ENCODE results near the gene LYPD3. TPM values are rescaled to one million over a fixed set of nuclear protein-coding genes. Genes with fewer than 3 reads are reported as not detected.

LYPD3 gene
- total RNA-seq, 1 donor, result 0.43 TPM

DNA sequence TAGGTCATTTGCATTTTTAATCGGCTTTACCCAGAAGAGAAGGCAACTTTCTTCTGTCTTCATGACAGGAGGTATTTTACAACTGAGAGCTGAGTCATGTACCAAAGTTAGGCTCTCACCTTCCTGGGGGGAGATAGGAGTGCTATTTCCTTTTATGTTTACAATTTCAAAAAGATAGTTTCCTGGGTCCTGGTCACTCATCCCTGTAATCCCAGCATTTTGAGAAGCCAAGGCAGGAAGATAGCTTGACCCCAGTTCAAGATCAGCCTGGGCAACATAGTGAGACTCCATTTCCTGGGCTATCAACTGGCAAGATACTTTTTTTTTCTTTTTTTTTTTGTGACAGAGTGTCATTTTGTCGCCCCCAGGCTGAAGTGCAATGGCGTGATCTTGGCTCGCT lies 7.6 kb downstream of the LYPD3 start:
- TF ChIP-seq, protein P1, sequence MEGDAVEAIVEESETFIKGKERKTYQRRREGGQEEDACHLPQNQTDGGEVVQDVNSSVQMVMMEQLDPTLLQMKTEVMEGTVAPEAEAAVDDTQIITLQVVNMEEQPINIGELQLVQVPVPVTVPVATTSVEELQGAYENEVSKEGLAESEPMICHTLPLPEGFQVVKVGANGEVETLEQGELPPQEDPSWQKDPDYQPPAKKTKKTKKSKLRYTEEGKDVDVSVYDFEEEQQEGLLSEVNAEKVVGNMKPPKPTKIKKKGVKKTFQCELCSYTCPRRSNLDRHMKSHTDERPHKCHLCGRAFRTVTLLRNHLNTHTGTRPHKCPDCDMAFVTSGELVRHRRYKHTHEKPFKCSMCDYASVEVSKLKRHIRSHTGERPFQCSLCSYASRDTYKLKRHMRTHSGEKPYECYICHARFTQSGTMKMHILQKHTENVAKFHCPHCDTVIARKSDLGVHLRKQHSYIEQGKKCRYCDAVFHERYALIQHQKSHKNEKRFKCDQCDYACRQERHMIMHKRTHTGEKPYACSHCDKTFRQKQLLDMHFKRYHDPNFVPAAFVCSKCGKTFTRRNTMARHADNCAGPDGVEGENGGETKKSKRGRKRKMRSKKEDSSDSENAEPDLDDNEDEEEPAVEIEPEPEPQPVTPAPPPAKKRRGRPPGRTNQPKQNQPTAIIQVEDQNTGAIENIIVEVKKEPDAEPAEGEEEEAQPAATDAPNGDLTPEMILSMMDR (IDR thresholded peaks at IDR 0.05; ENCODE audit: insufficient read depth, low read depth, low read length), result no peak
- DNase-seq (ENCODE audit: low read depth), result no peak
- no peak overlapping the region for H3K4me3 ChIP-seq (ENCODE audit: low read depth, low read length)

DNA sequence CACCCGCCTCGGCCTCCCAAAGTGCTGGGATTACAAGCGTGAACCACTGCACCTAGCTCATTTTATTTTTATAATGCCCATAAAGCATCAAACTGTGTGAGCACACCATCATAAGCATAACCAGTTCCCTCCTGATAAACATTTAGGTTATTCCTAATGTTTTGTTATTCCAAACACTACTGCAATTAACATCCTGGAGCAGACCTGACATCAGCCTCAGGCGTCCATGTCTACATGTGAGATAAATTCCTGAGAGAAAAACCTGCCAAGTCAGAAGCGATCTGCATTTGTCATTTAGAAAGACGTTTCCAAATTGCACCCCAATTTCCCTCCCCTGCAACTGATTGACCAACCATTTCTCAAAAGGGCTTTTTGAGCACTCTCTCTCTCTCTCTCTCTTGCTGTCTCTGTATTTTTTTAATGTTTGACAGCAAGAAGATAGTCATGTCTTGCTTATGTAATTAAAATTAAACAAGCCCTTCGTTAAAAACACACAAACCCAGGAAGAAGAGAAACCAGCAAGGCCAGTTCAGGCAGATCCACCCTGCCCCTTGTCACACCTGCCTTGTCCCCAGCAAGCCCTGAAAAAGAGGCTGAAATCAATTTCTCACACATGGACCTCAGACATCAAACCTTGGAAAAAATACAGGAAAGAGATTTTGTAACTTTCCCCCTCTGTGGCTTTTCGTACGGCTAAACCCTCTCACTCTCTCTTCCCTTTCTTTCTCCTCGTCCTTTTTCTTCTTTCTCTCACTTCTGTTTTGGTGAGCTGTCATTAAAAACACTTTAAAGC lies 9.9 kb downstream of the LYPD3 start:
- DNase-seq (ENCODE audit: low read depth), result no peak
- TF ChIP-seq, protein P1 (IDR thresholded peaks at IDR 0.05; ENCODE audit: insufficient read depth, low read depth, low read length), result no peak
- H3K4me3 ChIP-seq (ENCODE audit: low read depth, low read length), result no peak overlapping the region

DNA sequence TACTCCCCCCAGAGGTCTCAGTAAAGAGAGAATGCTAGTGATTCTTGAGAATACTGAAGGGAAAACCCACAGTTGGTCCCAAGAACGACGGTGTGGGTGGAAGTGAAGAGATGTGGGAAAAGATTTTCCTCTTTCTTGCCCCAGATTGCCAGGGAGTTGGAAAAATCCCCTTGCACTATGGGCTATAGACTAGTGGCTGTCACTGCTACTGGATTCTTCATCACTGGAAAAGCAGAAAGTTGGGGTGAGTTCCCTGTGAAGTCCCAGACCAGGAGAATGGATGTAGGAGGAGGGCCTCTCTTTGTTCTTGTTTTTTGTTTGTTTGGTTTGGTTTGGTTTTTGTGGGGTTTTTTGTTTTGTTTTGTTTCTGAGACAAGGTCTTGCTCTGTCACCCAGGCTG lies 11.4 kb downstream of the LYPD3 start:
- TF ChIP-seq, protein P1 (IDR thresholded peaks at IDR 0.05; ENCODE audit: insufficient read depth, low read depth, low read length), result no peak

DNA sequence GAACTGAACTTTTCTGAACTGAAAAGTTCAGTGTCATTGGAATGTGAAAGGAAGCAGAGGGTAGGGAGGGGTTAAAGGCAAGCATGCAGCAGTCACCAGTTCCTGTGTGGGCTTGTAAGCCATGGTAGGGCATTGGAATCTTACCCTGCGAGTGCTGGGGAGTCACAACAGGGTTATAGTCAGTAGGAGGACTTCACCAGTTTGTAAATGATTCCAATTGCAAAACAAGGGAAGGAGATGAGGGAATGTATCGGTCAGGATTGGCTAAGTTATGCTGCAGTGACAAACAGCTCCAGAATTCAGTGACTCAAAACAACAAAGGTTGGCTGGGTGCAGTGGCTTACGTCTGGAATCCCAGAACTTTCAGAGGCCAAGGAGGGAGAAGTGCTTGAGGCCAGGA lies 12.8 kb downstream of the LYPD3 start:
- TF ChIP-seq, protein P1 (IDR thresholded peaks at IDR 0.05; ENCODE audit: insufficient read depth, low read depth, low read length), result no peak
- no peak overlapping the region for H3K4me3 ChIP-seq (ENCODE audit: low read depth, low read length)
- no peak for DNase-seq (ENCODE audit: low read depth)

More for the DNA sequence above, 11.4 kb downstream of the LYPD3 start:
- H3K4me3 ChIP-seq (ENCODE audit: low read depth, low read length), result no peak overlapping the region
- no peak for DNase-seq (ENCODE audit: low read depth)

DNA sequence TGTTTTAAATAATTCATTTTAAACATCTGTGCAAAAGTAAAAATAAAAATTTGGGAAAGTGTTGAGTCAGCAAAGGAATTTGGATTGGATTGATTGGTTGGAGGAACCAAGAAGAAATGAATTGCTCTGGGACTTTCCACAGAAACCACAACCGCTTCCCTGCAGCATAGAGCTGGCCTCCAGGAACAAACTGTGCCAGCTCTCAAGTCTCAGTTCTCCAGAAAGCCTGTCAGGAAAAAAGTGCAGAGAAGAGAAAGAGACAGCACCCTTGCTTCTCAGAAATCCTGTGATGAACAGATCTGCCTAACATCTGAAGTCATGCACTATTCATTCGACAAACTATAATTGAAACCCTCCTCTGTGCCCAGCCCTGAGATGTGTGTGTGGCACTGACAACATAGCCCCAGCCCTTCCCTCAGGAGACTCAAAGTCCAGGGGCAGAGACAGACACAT lies 14.8 kb downstream of the LYPD3 start:
- H3K4me3 ChIP-seq (ENCODE audit: low read depth, low read length), result no peak overlapping the region
- DNase-seq (ENCODE audit: low read depth), result no peak
- TF ChIP-seq, protein P1 (IDR thresholded peaks at IDR 0.05; ENCODE audit: insufficient read depth, low read depth, low read length), result no peak

DNA sequence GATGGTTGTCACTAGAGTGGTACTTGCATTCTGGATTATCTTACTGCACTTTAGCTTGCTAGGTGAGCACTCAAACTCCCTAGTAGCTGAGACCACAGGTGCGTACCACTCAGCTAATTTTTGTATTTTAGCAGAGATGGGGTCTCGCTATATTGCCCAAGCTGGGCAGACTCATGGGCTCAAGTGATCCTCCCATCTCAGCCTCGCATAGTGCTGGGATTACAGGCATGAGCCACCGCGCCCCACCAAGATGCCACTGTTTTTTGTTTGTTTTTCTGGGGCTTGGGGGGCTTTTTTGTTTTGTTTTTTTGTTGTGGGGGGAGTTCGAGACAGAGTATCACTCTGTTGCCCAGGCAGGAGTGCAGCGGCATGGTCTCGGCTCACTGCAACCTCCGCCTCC lies 17.8 kb downstream of the LYPD3 start:
- no peak overlapping the region for H3K4me3 ChIP-seq (ENCODE audit: low read depth, low read length)
- DNase-seq (ENCODE audit: low read depth), result no peak
- TF ChIP-seq, protein P1 (IDR thresholded peaks at IDR 0.05; ENCODE audit: insufficient read depth, low read depth, low read length), result no peak
